Activated T-helper 1 cell treated with Interleukin-2 at 50 U/mL for 16 hours (primary cell): ENCODE results near the gene DENND4B.

Experiments used
- DNase-seq: peaks from one replicate; pipeline ENCODE4 v3.0.0-alpha.2; 2020; ENCODE audit warnings: low read depth

Gene DENND4B

GRCh38 chr1:153883223-153883622 lies 63.3 kb downstream of the DENND4B start:
- DNase-seq: no peak

GRCh38 chr1:153882296-153882912 lies 64.1 kb downstream of the DENND4B start:
- no peak for DNase-seq

- DNase-seq: no peak
These were observed 64.8 kb downstream of the DENND4B start for GRCh38 chr1:153881751-153882150.

GRCh38 chr1:153880962-153881361 lies 65.6 kb downstream of the DENND4B start:
- no peak for DNase-seq

- DNase-seq: no peak
These were observed 66.5 kb downstream of the DENND4B start for GRCh38 chr1:153880024-153880423.
